Stimulated activated CD4-positive, alpha-beta T cell treated with anti-CD3 and anti-CD28 coated beads, TNF-alpha, amount 100 ng/mL, for 1 hour (primary cell): ENCODE results near the gene SIL1.
"Not testable (repeated sequence)": the region's sequence is repeated elsewhere in the genome, so short reads cannot be mapped to it uniquely, and the experiment has no call there.

Experiments used
- DNase-seq, 3 donors: peaks; one replicate each; pipeline ENCODE4 v3.0.0-alpha.2; 2020; ENCODE audit warnings: low read depth in 3 of 3, low spot score in 1 of 3

The SIL1 gene

GRCh38 chr5:139177809-139178588, 20.2 kb downstream of the SIL1 start:
- no peak for DNase-seq

- not testable (repeated sequence) for DNase-seq
Measured at GRCh38 chr5:139177281-139177680, 20.9 kb downstream of the SIL1 start.

DNA sequence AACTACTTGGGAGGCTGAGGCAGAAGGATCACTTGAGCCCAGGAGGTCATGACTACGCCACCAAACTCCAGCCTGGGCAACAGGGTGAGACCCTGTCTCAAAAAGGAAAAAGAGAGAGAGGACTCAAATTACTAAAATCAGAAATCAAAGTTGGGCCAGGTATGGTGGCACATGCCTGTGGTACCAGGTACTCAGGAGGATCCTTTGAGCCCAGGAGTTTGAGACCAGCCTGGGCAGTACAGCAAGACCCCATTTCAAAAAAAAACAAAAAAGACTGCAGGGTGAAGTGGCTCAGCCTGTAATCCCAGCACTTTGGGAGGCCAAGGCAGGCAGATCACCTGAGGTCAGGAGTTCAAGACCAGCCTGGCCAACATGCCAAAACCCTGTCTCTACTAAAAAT, 23.8 kb downstream of the SIL1 start:
- DNase-seq, result not testable (repeated sequence)

DNA sequence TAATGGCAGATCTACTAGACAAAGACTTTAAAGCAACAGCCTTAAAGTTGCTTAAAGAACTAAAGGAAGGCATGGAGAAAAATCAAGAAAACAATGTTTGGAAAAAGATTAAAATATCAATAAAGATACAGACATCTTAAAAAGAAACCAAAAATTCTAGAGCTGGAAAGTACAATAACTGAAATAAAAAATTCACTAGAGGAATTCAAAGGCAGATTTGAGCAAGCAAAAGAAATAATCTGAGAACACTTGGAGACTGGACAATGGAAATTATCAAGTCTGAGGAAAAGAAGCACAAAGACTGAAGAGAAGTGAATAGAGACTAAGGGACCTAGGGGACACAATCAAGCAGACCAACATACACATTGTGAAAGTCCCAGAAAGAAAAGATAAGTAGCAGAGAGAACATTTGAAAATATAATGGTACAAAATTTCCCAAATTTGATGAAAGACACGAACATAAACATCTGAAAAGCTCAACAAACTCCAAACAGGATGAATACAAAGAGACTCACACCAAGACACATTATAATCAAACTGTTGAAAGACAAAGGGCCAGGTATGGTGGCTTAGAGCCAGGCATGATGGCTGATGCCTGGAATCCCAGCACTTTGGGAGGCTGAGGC, 26.3 kb downstream of the SIL1 start:
- DNase-seq, result no peak

- no peak for DNase-seq
Measured at GRCh38 chr5:139167952-139168720, 30.0 kb downstream of the SIL1 start.

- no peak for DNase-seq
Measured at GRCh38 chr5:139167533-139167932, 30.6 kb downstream of the SIL1 start.

DNA sequence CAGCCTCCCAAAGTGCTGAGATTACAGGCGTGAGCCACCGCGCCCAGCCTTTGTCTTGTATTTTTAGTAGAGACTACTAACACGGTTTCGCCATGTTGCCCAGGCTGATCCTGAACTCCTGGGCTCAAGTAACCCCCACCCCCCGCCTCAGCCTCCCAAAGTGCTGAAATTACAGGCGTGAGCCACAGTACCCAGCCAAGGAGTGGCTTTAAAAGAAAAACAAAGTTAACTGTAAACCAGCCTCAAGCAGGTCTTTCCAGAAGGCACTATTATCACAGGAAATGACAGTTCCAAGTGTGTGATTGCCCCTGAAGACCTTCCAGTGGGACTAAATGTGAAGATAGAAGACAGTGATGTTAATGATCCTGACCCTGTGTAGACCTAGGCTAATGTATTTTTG, 31.1 kb downstream of the SIL1 start:
- no peak for DNase-seq

GRCh38 chr5:139164897-139165296, 33.3 kb downstream of the SIL1 start:
- not testable (repeated sequence) for DNase-seq

GRCh38 chr5:139164020-139164419, 34.1 kb downstream of the SIL1 start:
- no peak for DNase-seq

DNA sequence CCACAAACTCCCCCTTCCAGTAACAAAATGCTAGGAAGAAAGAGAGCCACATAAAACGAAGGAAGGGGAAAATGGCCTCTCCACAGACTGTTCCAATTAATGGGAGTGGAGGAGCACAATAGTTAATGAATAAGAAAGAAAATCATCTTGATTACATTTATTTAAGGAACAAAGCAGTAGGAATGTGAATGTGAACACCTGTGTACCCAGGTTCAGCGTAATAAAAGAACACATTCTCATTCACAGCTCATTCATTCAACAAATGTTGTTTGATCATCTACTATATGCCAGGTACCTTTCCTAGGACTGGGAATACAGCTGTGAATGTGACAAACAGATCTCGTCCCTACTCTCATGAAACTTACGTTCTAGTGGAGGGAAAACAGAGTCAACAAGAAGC, 35.7 kb downstream of the SIL1 start:
- no peak for DNase-seq

DNA sequence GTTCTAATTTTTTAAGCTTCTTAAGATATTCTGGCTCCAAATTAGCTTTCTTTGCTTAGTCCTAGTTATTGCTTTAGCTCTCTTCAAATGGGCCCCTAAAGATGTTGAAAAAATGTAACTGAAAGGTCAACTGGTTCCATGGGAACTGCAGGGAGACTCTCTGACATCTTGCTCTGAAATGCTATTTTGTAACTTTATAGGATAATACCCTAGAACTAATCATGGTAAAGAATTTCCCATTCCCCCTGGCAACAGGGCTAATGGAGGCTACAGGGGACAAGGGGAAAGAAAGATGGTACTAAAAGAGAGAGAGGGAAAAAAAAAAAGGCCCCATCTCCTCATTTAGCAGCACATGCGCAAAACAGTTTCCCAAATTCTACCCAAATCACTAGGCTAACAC, 39.4 kb downstream of the SIL1 start:
- DNase-seq, result no peak

GRCh38 chr5:139157556-139157955, 40.6 kb downstream of the SIL1 start:
- no peak for DNase-seq

DNA sequence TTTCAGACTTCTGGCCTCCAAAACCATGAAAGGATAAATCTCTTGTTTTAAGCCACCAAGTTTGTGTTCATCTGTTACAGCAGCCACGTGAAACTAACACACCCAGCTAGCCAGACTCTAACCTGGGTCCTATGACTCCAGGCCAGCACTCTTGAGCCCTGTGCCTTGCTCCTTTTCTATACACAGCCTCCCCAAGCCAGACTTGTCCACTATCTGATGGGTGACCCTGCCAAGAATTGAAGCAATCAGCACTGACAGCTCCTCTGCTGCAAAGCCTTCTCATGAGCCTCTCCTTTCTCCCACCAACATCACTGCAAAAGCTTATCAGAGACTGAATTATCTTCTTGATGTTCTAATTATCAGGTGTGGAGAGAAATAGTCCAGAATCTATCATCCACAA, 41.4 kb downstream of the SIL1 start:
- DNase-seq, result no peak

GRCh38 chr5:139155333-139155732, 42.8 kb downstream of the SIL1 start:
- no peak for DNase-seq

- DNase-seq, result no peak
Measured at GRCh38 chr5:139151902-139152301, 46.3 kb downstream of the SIL1 start.

GRCh38 chr5:139150367-139150999, 47.7 kb downstream of the SIL1 start:
- no peak for DNase-seq

- DNase-seq, result no peak
Measured at GRCh38 chr5:139149477-139150199, 48.5 kb downstream of the SIL1 start.

DNA sequence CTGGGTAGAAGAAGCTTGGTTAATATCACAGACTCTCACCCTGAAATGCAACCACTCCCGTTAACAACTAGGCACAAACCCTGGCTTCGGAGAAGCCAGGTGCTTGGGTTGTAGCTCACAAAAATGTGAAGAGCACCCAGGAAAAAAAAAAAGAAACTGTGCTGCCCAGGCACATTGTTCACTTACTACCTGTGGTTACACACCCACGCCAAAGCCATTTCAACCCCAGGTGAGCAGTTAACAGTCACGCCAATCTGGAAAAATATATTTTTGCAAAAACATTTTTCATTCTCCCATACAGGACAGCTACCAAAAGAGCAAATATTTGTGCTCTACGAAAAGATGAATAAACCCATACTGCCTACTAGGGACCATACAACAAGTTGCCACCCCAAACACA, 49.2 kb downstream of the SIL1 start:
- DNase-seq, result no peak

DNA sequence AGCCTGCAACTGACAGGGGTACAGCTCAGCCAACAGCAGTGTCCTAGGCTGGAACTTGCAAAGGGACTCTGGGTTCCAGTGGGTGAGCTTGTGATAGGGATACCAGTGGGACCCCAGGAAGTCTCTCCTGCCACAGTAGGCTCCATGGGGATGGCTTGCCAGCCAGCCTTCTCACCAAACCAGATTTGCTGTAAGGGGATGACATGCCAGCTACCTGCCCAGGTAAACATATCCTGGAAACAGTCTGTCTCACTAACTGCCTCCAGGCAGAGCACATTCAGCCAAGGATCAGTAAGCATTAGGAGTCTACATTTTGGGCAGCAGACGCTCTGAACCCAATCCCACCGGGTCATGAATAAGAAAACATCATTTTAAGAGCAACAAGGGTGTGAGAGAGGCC, 49.9 kb downstream of the SIL1 start:
- DNase-seq, result no peak

- no peak for DNase-seq
Measured at GRCh38 chr5:139147483-139148087, 50.6 kb downstream of the SIL1 start.
